ENCODE measurements around the gene ATP8A2. TPM values are rescaled to one million over a fixed set of nuclear protein-coding genes. Genes with fewer than 3 reads are reported as not detected.

Gene ATP8A2
- total and polyA plus RNA-seq, 2 of the 8 experiments (the other 6 are each of a cell fraction or from before 2014, with no cell fraction given): 2.4 to 8.3 TPM

- TF ChIP-seq CTBP2 (IDR thresholded peaks at IDR 0.05; ENCODE audit: borderline replicate concordance, insufficient read depth, insufficient read length, low read length) (no peak), RXRA (IDR thresholded peaks at IDR 0.05; ENCODE audit: insufficient read depth, low read depth, low read length) (no peak), CHD1 (IDR thresholded peaks at IDR 0.05; ENCODE audit: low read depth, low read length) (no peak), FOSL1 (IDR thresholded peaks at IDR 0.05; ENCODE audit: insufficient read depth, low read depth, low read length) (no peak), RBBP5 (IDR thresholded peaks at IDR 0.05; ENCODE audit: borderline replicate concordance, low read depth, low read length) (no peak)
These were observed 568.4 kb downstream of the ATP8A2 start (continued) for GRCh38 chr13:25939961-25940687.

Data from H1 (cell line).